Measurements from ENCODE around the gene GRPEL1.

Gene GRPEL1

DNA sequence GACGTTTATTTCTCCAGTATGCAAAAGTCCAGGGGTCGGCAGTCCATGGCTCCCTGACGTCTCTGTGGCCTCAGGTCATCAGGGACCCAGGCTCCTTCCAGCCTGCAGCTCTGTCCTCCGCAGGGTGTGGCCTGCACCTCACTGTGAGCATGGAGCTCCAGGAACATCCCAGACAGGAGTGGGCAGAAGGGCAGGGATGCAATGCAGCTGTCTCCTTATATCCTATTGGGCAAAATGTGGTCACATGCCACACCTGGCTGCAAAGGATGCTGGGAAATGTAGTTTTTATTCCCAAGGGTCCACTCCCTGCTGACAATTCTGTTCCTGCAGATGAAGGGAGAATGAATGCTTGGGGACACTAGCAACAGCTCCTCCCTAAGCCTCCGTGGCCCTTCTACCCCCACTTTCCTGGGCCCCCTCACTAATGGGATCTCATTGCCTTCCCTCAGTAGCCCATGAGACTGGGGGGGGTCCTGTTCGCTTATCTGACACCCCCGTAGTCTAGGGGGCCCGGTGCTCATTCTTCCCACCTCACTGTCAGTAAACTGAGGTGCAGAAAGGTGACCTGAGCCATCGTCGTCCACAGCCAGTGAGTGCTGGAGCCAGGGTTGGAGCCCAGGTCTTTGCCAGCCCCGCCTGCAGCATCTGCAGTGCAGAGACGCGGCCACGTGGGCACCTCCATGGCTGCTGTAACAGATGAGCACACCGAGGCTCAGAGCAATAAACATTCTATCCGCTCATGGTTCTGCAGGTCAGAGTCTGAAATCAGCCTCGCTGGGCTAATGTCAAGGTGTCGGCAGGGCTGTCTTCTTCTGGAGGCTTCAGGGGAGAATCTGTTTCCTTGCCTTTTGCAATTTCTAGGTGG, 5.9 kb upstream of the GRPEL1 start:
- H3K9ac ChIP-seq (ENCODE audit: low read length) = no peak overlapping the region
- H3K23ac ChIP-seq (ENCODE audit: low read length) = no peak overlapping the region
- H4K8ac ChIP-seq (ENCODE audit: low read depth, low read length) = no peak overlapping the region
- no peak overlapping the region for H3K18ac ChIP-seq (ENCODE audit: low read length)
- no peaks in the 10 kb centered on the region for H3K27me3 ChIP-seq (ENCODE audit: insufficient read depth, low read length)
- no peak overlapping the region for H3K4me2 ChIP-seq (ENCODE audit: low read length)
- no peak overlapping the region for H4K91ac ChIP-seq (ENCODE audit: low read depth, low read length)
- H4K12ac ChIP-seq (ENCODE audit: low read depth, low read length) = no peak overlapping the region
- H3K9me3 ChIP-seq (ENCODE audit: insufficient read depth, low read depth, low read length) = no peaks in the 10 kb centered on the region
- H3K79me1 ChIP-seq (ENCODE audit: low read length) = no peaks in the 10 kb centered on the region
- H2BK120ac ChIP-seq (ENCODE audit: insufficient read depth, low read length, poor library complexity) = no peak overlapping the region
- no peaks in the 10 kb centered on the region for H3K36me3 ChIP-seq (ENCODE audit: control insufficient read depth in 1 of 2, insufficient read depth in 2 of 2, low read length in 2 of 2)
- no CpG with 5 or more reads among the region's 18 CpGs for WGBS (ENCODE audit: extremely low coverage, insufficient coverage, insufficient read length)
- no peak overlapping the region for H3K27ac ChIP-seq (ENCODE audit: low read depth, low read length)
- no peak overlapping the region for H3K4me3 ChIP-seq (ENCODE audit: low read depth, low read length)
- H2AK5ac ChIP-seq (ENCODE audit: low read length) = no peak overlapping the region
- peak; percentile 74 to 89 for DNase-seq
- H3K4me1 ChIP-seq (ENCODE audit: control insufficient read depth in 1 of 2, insufficient read depth in 2 of 2, low read length in 2 of 2) = peaks cover 3% of the 10 kb centered on the region in 2 experiments
- no peak overlapping the region for H2BK12ac ChIP-seq (ENCODE audit: low read length)
- H3K14ac ChIP-seq (ENCODE audit: low read length) = no peak overlapping the region
- H2BK5ac ChIP-seq (ENCODE audit: low read depth, low read length, poor library complexity) = no peak overlapping the region
- H3K4ac ChIP-seq (ENCODE audit: low read depth, low read length) = no peak overlapping the region
- no peaks in the 10 kb centered on the region for H3K79me2 ChIP-seq (ENCODE audit: control insufficient read depth, insufficient read depth, low read length, poor library complexity)
- no peak overlapping the region for H2AFZ ChIP-seq (ENCODE audit: insufficient read depth, low read length, poor library complexity)

DNA sequence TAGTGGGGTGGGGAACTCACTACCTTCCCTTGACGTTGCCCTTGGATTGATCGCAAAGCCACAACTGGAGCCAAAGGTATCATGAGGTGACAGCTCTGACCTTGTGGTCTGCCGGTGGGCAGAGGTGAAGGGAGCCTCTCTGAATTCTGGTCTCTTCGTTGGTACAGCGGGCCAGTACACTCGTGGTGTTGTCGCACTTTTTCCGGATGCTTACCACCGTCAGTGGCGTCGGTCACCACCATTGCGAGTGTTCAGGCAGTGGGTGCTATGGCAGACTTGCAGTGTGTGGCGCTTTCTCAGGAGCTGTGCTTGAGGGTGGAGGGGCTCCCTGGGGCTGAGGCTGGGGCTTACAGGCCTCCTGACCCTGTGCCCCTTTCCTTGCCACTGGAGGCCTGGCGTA, 5.2 kb upstream of the GRPEL1 start:
- Histone ChIP-seq H3K27ac (ENCODE audit: low read depth, low read length) (no peak overlapping the region), H2AFZ (ENCODE audit: insufficient read depth, low read length, poor library complexity) (no peak overlapping the region), H4K91ac (ENCODE audit: low read depth, low read length) (no peak overlapping the region), H2BK12ac (ENCODE audit: low read length) (no peak overlapping the region), H3K79me1 (ENCODE audit: low read length) (peaks cover 3% of the 10 kb centered on the region), H2BK120ac (ENCODE audit: insufficient read depth, low read length, poor library complexity) (no peak overlapping the region), H3K9ac (ENCODE audit: low read length) (no peak overlapping the region), H3K4me1 (ENCODE audit: control insufficient read depth in 1 of 2, insufficient read depth in 2 of 2, low read length in 2 of 2) (peaks cover 4% of the 10 kb centered on the region in 2 experiments), H3K18ac (ENCODE audit: low read length) (no peak overlapping the region), H4K8ac (ENCODE audit: low read depth, low read length) (no peak overlapping the region), H3K4me2 (ENCODE audit: low read length) (no peak overlapping the region), H3K27me3 (ENCODE audit: insufficient read depth, low read length) (no peaks in the 10 kb centered on the region), H4K12ac (ENCODE audit: low read depth, low read length) (no peak overlapping the region), H3K14ac (ENCODE audit: low read length) (no peak overlapping the region), H3K36me3 (ENCODE audit: control insufficient read depth in 1 of 2, insufficient read depth in 2 of 2, low read length in 2 of 2) (no peaks in the 10 kb centered on the region), H3K4ac (ENCODE audit: low read depth, low read length) (no peak overlapping the region), H2AK5ac (ENCODE audit: low read length) (no peak overlapping the region), H3K4me3 (ENCODE audit: low read depth, low read length) (no peak overlapping the region), H3K23ac (ENCODE audit: low read length) (no peak overlapping the region), H3K9me3 (ENCODE audit: insufficient read depth, low read depth, low read length) (no peaks in the 10 kb centered on the region), H2BK5ac (ENCODE audit: low read depth, low read length, poor library complexity) (no peak overlapping the region), H3K79me2 (ENCODE audit: control insufficient read depth, insufficient read depth, low read length, poor library complexity) (peaks cover 3% of the 10 kb centered on the region)
- no CpG with 5 or more reads among the region's 14 CpGs for WGBS (ENCODE audit: extremely low coverage, insufficient coverage, insufficient read length)
- DNase-seq = no peak

DNA sequence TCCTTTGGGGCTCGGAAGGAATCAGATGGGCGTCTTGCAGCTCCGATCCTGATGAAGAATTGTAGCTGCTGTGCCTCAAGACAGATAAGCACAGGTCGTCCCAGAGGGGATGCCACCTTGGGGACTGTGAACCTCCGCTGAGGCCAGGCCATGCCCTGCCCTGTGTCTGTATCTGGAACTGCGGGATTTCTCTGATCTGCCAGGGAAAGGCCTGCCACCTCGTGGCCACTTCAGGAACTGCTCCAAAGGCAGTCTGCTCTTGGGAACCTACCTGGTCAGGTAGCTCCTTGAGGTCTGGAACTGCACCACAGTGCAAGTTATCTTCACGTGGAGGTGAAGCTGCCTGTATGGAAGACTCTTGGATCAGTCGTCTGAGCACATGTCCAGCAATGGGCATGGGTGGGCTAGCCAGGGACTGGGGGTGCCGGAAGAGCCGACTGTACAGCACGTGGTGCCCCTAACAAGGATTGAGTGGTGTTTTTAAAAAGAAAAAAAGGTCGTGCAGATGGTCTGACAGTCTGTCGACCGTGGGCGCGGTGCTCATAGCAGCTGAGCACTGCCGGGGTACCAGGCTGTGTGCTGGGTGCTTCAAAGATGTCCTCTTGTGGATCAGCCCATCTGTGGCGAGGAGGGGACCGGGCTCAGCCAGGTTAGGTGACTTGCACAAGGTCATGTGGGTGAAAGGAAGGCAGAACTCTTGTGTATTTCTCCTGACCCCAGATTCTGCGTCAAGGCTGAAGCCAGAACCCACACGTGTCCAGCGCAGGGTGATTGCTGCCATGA, 3.1 kb upstream of the GRPEL1 start:
- no peak overlapping the region for H2BK120ac ChIP-seq (ENCODE audit: insufficient read depth, low read length, poor library complexity)
- no peak overlapping the region for H4K91ac ChIP-seq (ENCODE audit: low read depth, low read length)
- no peak overlapping the region for H4K12ac ChIP-seq (ENCODE audit: low read depth, low read length)
- no peak overlapping the region for H3K4me2 ChIP-seq (ENCODE audit: low read length)
- H2BK5ac ChIP-seq (ENCODE audit: low read depth, low read length, poor library complexity) = no peak overlapping the region
- no peak overlapping the region for H2AFZ ChIP-seq (ENCODE audit: insufficient read depth, low read length, poor library complexity)
- H3K9me3 ChIP-seq (ENCODE audit: insufficient read depth, low read depth, low read length) = no peaks in the 10 kb centered on the region
- H3K4me3 ChIP-seq (ENCODE audit: low read depth, low read length) = no peak overlapping the region
- no peak overlapping the region for H3K4ac ChIP-seq (ENCODE audit: low read depth, low read length)
- no peak overlapping the region for H3K9ac ChIP-seq (ENCODE audit: low read length)
- H3K36me3 ChIP-seq (ENCODE audit: control insufficient read depth in 1 of 2, insufficient read depth in 2 of 2, low read length in 2 of 2) = no peaks in the 10 kb centered on the region
- no peak overlapping the region for H3K18ac ChIP-seq (ENCODE audit: low read length)
- peaks cover 8% of the 10 kb centered on the region for H3K79me1 ChIP-seq (ENCODE audit: low read length)
- H3K79me2 ChIP-seq (ENCODE audit: control insufficient read depth, insufficient read depth, low read length, poor library complexity) = peaks cover 14% of the 10 kb centered on the region
- no peak overlapping the region for H4K8ac ChIP-seq (ENCODE audit: low read depth, low read length)
- WGBS (ENCODE audit: extremely low coverage, insufficient coverage, insufficient read length) = no CpG with 5 or more reads among the region's 23 CpGs
- no peak overlapping the region for H2BK12ac ChIP-seq (ENCODE audit: low read length)
- H3K23ac ChIP-seq (ENCODE audit: low read length) = no peak overlapping the region
- H3K14ac ChIP-seq (ENCODE audit: low read length) = no peak overlapping the region
- peaks cover 7% of the 10 kb centered on the region in 2 experiments for H3K4me1 ChIP-seq (ENCODE audit: control insufficient read depth in 1 of 2, insufficient read depth in 2 of 2, low read length in 2 of 2)
- no peak overlapping the region for H3K27ac ChIP-seq (ENCODE audit: low read depth, low read length)
- H3K27me3 ChIP-seq (ENCODE audit: insufficient read depth, low read length) = no peaks in the 10 kb centered on the region
- H2AK5ac ChIP-seq (ENCODE audit: low read length) = no peak overlapping the region
- peak; percentile 84 to 97 for DNase-seq

DNA sequence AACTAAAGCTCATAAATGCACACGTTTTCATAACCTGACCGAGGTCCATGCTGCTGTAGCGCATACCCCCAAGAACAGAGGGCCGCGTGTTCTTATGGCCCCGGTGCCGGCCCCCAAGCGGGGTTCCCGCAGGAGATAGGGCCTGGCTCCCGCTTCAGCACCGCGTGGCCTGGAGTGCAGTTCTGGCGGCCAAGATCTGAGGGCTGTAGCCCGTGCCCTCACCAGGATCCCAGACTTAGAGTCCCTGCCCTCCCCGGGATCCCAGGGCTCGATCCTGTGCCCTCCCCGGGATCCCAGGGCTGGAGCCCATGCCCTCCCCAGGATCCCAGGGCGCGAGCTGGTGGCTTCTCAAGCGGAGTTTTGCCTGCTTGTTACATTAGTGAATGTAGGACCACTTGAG, 1.0 kb upstream of the GRPEL1 start:
- Histone ChIP-seq H3K4me1 (ENCODE audit: control insufficient read depth in 1 of 2, insufficient read depth in 2 of 2, low read length in 2 of 2) (peaks cover 7% of the 10 kb centered on the region in 2 experiments), H2AFZ (ENCODE audit: insufficient read depth, low read length, poor library complexity) (peak overlapping the region; percentile 64), H2AK5ac (ENCODE audit: low read length) (no peak overlapping the region), H4K91ac (ENCODE audit: low read depth, low read length) (peak overlapping the region; percentile 67), H3K4me3 (ENCODE audit: low read depth, low read length) (no peak overlapping the region), H2BK5ac (ENCODE audit: low read depth, low read length, poor library complexity) (no peak overlapping the region), H3K79me1 (ENCODE audit: low read length) (peaks cover 8% of the 10 kb centered on the region), H3K27me3 (ENCODE audit: insufficient read depth, low read length) (no peaks in the 10 kb centered on the region), H3K36me3 (ENCODE audit: control insufficient read depth in 1 of 2, insufficient read depth in 2 of 2, low read length in 2 of 2) (peaks cover 2% of the 10 kb centered on the region in 2 experiments), H3K79me2 (ENCODE audit: control insufficient read depth, insufficient read depth, low read length, poor library complexity) (peaks cover 14% of the 10 kb centered on the region), H4K12ac (ENCODE audit: low read depth, low read length) (no peak overlapping the region), H3K27ac (ENCODE audit: low read depth, low read length) (no peak overlapping the region), H3K18ac (ENCODE audit: low read length) (no peak overlapping the region), H3K9me3 (ENCODE audit: insufficient read depth, low read depth, low read length) (no peaks in the 10 kb centered on the region), H3K4me2 (ENCODE audit: low read length) (peak overlapping the region; percentile 95), H2BK12ac (ENCODE audit: low read length) (no peak overlapping the region), H3K23ac (ENCODE audit: low read length) (no peak overlapping the region), H3K14ac (ENCODE audit: low read length) (no peak overlapping the region), H2BK120ac (ENCODE audit: insufficient read depth, low read length, poor library complexity) (no peak overlapping the region), H3K9ac (ENCODE audit: low read length) (peak overlapping the region; percentile 51), H3K4ac (ENCODE audit: low read depth, low read length) (no peak overlapping the region), H4K8ac (ENCODE audit: low read depth, low read length) (peak overlapping the region; percentile 61)
- no CpG with 5 or more reads among the region's 20 CpGs for WGBS (ENCODE audit: extremely low coverage, insufficient coverage, insufficient read length)
- no peak for DNase-seq
